Esophagus muscularis mucosa (tissue), 4 donors: Measurements from ENCODE around the gene STAT3.

Source experiments
- EP300 ChIP-seq: sonication (generic); formaldehyde crosslinking; IDR thresholded peaks from one replicate; pipeline ENCODE4 v1.6.1; 2017; ENCODE audit warnings: antibody characterized with exemption
- POLR2A ChIP-seq: fragments of 450-650 bp; IDR thresholded peaks from one replicate; pipeline ENCODE4 v1.6.1; 2017; ENCODE audit warnings: antibody characterized with exemption, moderate library complexity, mild to moderate bottlenecking, low read depth
- TF ChIP-seq, protein P1 (sequence below), 3 experiments: fragments of 200-600 bp in 2 of 3; fragments of 450-650 bp in 1 of 3; sonication (generic) in 2 of 3; IDR thresholded peaks; one replicate each; pipeline ENCODE4 v1.5.1; 2017 to 2019; ENCODE audit warnings: antibody characterized with exemption in 3 of 3, mild to moderate bottlenecking in 2 of 3, moderate library complexity in 1 of 3

DNA sequence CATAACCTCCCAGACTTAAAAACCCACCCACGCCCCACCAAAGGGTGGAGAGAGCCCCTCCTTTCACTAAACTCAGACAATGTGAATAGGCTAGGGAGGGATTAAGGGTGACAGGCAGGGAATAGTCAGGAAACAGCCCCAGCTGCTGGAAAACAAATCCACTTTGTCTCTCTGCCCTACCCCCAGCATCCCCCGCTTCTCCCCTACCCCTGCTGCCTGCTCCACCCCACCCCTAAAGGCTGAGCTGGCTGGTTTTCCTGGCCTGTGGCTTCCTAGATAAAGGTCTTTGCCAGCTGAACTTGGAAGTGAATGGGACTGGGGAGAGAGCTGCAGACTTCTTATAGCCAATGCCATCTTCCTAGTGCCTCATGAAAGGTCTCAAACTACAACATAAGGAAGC is 19.8 kb upstream of the STAT3 start:
- TF ChIP-seq, protein P1, sequence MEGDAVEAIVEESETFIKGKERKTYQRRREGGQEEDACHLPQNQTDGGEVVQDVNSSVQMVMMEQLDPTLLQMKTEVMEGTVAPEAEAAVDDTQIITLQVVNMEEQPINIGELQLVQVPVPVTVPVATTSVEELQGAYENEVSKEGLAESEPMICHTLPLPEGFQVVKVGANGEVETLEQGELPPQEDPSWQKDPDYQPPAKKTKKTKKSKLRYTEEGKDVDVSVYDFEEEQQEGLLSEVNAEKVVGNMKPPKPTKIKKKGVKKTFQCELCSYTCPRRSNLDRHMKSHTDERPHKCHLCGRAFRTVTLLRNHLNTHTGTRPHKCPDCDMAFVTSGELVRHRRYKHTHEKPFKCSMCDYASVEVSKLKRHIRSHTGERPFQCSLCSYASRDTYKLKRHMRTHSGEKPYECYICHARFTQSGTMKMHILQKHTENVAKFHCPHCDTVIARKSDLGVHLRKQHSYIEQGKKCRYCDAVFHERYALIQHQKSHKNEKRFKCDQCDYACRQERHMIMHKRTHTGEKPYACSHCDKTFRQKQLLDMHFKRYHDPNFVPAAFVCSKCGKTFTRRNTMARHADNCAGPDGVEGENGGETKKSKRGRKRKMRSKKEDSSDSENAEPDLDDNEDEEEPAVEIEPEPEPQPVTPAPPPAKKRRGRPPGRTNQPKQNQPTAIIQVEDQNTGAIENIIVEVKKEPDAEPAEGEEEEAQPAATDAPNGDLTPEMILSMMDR (IDR thresholded peaks at IDR 0.05): no peak
- no peak for TF ChIP-seq EP300
- no peak for TF ChIP-seq POLR2A
